IMR-90 (cell line): Measurements from ENCODE around the gene NELL1.

Experiments used
- CEBPB ChIP-seq: IDR thresholded peaks from 2 replicates; pipeline ENCODE4 v1.6.1; 2012; ENCODE audit warnings: low read depth, low read length, improper control_type of control experiment
- CTCF ChIP-seq: conservative IDR thresholded peaks from 2 replicates; pipeline ENCODE4 v1.5.1; 2012; ENCODE audit warnings: mild to moderate bottlenecking, low read depth, low read length, improper control_type of control experiment
- FOS ChIP-seq: fragments of 150-350 bp; IDR thresholded peaks from 2 replicates; pipeline ENCODE4 v1.6.1; 2016; ENCODE audit warnings: low read depth, low read length
- MAFK ChIP-seq: IDR thresholded peaks from 2 replicates; pipeline ENCODE4 v1.6.1; 2012; ENCODE audit warnings: low read depth, low read length, improper control_type of control experiment
- POLR2A ChIP-seq: IDR thresholded peaks from 2 replicates; pipeline ENCODE4 v1.6.1; 2012; ENCODE audit warnings: mild to moderate bottlenecking, low read depth, low read length
- SMC3 ChIP-seq: fragments of 150-350 bp; IDR thresholded peaks from 2 replicates; pipeline ENCODE4 v1.6.1; 2016; ENCODE audit warnings: low read depth, mild to moderate bottlenecking, antibody characterized with exemption, low read length, moderate library complexity

- no peak for TF ChIP-seq CTCF
- no peak for TF ChIP-seq POLR2A
- no peak for TF ChIP-seq MAFK
- no peak for TF ChIP-seq CEBPB
- no peak for TF ChIP-seq FOS
- TF ChIP-seq SMC3 = no peak
Measured at GRCh38 chr11:20839231-20839630, 169.8 kb downstream of the NELL1 start.
